GM19324 (cell line): ENCODE data around the gene TRIO.
A peak's percentile ranks its signal among the peaks of the same experiment; 100 is the strongest.

Experiments
- ATAC-seq: cut with Tn5 transposase; IDR thresholded peaks from one replicate; pipeline ENCODE4 v1.9.1; 2021; ENCODE audit warnings: mild to moderate bottlenecking, moderate library complexity; ENCODE audit not compliant: unreplicated experiment, low FRiP score

The TRIO gene

DNA sequence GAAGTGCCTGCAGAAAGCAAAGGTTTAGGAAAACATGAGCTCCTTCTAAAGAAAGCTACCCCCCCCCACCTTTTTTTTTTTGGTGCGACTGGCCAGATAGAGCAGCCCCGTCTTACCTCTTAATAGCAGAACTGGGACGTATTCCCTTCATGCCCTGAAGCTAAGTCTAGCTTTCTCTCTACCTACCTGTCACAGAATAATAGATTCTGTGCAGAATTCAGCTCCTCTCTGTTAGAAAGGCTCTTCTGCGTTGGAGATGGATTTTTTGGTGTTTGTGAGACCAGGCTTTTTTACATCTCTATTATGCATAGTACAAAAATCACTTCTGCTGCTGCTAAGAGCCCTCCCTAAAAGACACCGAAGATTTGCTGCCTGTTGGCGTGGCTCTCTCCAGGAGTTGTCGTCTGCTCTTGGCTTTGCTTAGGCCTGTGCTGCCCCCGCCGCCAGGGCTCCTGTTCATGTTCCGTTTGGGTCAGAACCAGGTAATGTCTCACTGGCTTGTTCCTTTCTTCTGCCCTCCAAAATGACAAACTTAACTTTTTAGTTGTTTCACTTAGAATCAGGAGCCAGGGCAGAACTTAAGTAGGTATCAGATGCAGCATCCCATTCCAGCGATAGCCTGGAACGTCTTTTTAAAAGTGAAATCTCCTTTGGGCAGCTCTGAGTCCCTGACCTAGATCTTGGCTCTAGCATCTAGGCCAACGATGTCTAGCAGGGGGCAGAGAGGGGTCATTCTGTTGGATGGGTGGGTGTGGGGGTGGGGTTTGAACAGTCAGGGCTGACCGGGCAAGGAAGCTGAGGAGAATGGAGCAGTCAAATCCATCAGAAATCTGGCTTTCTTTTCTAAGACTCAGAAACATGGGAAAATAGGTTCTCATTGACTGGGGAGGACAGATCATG is 2.5 kb downstream of the TRIO start:
- ATAC-seq = no peak

DNA sequence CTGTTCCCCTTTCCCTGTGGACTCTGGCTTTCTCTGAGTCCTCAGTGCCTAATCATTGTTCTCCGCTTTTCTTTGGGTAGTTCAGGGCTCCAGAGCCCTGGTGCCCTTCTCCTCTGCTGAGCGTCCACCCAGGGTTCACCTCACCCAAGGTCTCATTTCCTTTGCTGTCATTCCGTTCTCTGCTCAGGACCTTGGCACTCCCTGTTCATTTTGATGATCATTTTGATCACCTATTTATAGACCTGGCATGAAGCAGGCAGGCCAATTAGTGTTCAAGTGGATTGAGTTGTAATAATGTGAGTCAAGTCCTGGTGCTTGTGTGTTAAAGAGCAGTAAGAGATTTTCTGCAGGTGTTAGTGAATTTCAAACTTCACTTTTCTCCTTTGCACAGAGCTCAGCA is 3.6 kb downstream of the TRIO start:
- no peak for ATAC-seq

DNA sequence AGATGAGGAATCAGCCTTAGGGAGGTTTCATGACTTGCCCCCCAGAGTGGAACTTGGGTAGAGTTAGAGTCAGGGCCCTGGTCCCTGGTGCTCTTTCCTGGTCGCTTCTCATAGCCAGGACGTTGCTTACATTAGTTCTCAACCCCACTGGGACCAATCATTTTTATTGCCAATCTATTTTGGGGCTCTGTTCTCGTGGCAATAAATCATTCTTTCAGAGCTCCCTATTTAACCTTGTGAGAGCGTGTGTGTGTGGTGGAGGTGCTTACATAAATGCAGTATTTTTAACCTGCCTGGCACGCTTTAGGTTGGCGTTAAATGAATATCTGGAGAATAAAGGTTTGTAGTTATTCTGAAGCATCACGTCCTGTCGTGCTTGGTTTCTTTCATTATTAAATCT is 4.1 kb downstream of the TRIO start:
- ATAC-seq = no peak

DNA sequence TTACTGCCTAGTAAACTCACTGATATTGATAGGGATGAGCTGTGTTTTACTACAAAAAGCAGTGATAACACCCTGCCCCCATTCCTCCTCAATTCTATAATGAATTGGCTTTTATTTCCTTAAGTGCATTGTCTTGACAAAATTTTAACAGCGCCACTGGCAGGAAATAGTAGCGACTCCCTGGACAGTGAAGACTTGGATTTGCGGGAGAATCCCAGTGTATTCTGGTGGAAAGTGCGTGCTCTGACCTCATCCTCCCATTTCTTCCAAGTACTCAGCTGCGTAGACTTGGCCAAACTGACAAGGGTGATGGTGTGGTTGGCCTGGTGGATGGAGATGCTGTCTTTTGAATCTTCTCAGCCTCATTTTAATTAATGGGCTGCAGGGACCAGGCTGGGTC is 5.3 kb downstream of the TRIO start:
- no peak for ATAC-seq

DNA sequence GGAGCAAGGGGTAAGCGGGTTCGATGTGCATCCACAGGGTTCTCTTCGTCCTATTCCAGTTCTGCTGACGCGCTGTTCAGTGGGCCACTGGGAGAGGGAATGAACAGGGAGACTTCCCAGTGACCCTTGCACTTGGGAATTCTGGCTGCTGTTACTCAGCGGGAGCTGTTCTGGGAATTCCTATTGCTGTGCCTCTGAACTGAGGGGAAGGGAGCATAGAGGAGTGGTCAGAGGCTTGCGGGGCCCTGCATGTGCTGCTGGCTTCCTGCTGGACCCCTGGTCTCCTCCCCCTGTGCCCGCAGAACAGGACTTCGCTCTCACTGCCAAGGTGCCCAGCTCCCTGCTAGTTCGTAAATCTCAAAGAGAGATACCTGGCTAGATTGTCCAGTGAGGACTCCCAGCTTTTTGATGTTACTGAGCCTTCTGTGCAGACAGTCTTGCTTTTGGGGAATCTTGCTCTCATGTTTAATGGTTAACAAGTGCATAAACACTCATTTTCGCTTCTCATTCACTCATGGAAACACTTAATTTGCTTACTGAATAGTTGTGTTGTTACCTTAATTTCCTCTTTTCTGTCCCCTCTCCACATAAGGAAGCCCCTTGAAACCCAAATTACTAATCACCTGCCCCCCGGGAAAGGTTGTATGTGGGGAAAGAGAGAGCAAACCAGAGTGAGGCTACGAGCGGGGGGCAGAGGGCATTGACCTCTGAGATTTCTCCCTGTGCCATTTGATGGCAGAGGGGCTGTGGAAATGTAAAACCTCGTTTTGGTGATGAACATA is 5.9 kb downstream of the TRIO start:
- ATAC-seq = no peak

DNA sequence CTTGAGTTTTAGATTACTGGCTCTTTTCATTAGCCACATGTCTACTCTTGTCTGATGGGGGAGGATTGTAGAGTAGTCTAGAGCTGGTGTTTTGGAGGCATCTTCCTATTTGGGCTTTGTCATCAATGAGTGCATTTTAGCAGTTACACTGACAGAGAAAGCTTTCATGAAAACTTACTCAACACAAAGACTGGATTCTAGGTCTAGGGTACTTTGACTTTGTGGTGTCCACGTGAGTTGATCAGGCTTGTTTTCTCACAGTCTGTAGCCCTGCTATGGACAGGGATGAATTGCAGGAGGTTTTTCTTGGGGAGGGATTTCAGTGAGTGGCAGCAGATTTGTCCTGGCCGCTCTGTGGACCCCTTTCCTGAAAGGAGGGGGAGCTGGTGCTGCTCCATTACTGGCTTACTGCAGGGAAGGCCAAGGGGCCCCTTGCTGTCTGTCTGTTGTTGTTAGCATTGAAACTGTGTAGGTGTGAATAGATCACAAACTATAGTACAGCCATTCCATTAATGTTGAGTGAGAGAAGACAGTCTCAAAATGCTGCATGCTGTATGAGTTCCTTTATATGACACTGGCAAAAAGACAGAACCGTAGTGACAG is 6.6 kb downstream of the TRIO start:
- no peak for ATAC-seq

DNA sequence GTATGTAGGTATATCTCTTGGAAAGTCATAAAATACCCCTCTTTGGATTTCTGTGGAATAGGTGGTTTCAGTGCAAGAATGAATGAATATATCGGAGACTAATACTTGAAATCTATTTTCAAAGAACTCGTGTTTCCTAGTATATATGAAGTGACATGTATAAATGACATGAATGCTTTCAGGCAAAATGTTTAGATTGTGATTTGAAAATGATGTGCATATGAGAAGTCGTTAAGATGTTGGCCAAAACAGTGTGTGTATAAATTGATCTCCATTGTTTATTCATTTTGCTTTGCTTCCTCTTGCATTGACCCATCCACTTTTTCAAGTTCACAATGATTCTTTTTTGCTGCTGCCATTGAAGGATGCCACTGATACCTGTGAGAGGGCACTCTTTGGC is 8.3 kb downstream of the TRIO start:
- ATAC-seq = no peak

DNA sequence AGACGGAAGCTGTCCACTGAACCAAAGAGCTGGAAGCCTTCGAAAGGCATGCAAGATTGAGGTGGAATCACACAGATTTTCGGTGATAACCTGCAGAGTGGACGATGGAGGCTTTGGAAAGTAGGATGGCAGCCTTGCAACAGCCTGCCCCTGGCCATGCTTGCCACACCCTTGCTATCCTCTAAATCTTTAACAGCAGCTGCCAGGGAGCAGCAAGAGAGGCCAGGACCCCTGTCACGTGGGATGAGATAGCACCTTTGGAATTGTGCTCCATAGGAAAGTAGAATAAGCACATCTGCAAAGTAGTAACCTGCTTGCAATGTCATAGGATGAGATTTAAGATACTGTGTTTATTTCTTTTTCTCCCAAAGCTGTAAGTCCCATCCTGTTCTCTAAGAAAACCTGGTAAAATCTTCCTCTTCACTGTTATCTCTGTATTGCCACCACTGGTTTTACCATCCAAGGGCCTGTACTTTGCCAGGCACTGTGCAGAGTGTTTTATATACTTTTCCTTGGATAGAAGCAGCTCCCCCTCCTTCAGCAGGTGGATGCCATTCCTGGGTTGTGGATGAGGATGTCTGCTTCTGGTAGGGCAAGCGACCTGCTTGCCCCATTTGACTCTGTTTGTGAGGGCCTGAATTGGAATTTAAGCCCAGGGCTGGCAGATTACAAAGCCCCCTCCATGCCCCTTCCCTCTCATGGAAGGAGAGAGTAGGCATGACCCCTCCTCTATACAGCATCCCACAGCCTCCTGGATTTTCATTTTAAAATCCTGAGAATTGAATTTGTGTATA is 10.1 kb downstream of the TRIO start:
- ATAC-seq = no peak

DNA sequence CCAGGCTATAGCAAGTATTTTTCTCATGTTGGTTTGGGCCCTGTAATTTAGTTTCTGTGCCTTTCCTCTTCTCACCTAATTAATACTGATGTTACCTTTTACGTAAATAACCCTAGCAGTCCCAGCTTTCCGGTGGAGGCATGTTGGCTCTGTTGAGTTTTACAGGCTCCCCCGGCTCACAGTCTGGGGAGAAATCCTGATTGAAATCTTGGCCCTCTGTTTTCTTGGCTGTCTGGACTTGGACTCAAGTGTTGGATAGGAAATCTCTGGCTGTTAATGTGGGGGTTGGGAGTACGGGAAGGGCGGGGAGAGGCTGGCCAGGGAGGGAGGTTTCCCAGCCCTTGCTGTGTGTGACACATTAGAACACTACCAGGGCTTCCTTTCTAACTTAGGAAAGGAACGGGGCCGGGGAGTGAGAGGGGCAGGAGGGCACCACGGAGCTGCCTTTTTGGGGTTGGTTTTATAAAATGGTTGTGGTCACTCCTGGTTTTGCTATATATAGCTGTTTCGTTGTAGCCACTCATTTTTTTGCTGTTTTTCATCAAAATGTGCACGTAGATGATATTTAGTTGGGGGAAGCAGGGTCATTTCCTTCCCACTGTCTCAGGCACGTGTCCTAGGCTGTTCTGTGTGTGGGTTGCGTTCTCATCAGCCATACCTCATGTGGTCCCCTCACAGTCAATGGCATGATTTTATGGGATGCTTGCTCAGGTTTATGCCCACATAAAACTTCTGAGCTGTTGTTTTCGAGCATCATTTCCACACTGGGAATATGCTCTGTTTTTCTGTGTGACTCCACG is 11.0 kb downstream of the TRIO start:
- peak; percentile 46 for ATAC-seq

DNA sequence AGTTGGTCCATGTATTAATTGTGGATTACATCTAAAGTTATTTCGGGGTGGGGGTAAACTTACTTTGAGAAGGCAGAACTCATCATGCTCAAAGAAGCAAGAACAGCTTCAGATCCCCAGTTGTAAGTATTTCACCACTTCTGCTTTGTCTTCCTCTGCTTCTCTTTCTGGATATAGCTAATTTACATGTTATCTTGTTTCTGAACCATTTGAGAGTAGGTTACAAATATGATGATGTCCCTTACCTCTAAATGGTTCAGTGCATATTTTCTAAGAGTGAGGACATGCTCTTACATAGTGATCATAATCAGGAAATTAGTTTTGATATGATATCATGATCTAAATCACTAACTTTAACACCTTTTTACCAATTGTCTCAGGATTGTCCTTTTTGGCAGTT is 11.9 kb downstream of the TRIO start:
- ATAC-seq = peak; percentile 61

DNA sequence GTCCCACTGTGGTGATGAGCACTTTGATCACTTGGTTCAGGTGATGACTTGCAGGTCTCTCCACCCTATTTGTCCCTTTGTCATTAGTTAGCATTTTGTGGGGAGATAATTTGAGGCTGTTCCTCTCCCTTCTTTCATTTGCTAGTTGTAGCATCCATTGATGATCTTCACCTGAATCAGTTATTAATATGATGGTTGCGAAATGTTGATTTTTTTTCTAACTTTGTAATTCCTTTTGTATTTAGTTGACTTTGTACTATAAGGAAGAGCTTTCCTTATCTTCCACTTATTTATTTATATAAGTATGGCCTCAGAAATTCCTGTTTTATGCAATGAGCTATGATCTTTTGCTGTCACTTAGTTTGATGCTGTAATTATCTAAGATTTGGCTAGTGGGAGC is 12.6 kb downstream of the TRIO start:
- ATAC-seq = no peak

DNA sequence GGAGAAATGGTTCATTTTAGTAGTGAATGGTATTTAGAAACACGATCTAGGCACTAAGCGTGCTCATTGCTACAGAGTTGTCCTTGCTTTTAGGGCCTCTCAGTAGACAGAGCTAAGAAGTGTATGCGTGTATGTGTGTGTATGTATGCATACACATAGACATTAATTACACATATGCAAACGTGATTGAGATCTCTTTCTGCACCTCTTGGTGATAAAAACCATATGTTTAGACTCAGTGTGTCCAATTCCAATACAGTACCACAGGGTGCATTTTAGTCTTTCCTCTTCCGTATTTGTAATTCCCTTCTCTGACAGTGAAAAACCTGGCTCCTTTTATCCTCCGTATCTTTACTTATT is 13.1 kb downstream of the TRIO start:
- ATAC-seq = no peak

DNA sequence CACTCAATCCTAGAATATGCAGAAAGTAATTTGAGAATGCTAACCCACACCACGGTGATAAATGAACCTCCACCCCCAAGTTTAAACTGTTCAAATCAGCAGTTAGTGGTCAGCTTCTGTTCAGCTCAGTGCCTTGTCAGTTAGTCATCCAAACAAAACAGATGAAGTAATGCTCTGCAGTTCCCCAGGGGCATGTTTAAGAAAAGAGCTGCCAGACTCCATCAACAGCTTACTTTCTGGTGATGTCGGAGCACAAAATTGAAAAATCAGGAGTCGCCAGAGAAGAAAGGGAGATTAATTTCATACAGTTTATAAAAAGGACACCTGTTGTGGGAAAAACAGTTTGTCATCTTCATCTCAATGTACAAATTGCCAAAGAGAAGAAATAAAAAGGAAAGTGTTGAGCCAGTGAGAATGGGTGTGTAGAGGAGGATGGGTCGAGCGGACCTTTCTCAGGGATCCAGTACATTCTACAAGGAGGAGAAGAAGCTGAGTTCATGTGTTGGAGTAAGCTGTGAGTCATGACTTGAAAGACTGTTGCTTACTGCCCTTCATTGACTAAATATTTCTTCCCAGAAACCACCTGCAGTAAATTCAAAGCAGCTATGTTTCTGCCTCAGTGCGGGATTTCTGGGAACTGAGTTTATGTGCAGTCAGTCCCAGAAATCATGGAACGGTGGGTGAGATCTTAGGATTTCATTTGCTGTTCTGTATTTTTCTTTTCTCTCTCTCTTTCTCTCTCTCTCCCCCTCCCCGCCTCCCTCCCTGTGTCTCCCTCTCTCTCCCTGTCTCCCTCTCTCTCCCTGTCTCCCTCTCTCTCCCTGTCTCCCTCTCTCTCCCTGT is 13.7 kb downstream of the TRIO start:
- ATAC-seq = no peak

DNA sequence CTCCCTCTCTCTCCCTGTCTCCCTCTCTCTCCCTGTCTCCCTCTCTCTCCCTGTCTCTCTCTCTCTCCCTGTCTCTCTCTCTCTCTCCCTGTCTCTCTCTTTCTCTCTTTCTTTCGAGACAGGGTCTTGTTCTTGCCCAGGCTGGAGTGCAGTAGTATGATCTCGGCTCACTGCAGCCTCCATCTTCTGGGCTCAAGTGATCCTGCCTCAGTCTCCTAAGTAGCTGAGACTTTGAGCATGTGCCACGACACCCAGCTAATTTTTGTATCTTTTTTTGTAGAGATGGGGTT is 14.3 kb downstream of the TRIO start:
- ATAC-seq = no peak

DNA sequence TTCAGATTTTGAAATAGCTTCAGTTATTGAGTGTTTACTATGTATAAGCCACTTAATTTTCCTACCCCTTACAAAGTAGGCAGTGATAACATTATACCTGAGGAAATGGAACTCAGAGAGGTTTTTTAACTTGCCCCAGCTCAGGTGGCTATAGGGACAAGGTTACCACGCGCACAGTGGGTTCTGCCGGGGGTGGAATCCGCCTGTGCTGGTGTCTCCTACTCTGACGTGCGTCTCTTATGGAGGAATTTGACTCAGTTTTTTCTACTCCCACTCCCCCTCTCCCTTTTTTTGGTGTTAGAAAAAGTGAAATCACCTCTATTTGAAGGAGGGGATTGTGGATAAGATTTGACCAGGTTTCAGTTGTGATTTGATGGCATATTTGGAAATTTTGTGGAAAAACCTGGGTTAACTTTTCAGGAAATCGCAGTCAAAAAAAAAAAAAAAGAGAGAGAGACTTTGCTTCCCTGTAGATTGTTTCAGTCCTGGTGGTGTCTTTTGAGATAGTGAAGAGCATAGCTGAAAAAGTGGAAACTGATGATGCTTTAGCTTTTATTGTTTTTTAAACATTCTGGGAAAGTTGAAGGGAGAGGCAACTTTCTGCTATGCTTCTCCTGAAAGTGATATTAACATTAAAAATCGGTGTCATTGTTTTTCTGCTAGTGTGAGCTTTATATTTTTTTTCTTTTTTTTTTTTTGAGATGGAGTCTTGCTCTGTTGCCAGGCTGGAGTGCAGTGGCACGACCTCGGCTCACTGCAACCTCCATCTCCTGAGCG is 15.9 kb downstream of the TRIO start:
- ATAC-seq = no peak

DNA sequence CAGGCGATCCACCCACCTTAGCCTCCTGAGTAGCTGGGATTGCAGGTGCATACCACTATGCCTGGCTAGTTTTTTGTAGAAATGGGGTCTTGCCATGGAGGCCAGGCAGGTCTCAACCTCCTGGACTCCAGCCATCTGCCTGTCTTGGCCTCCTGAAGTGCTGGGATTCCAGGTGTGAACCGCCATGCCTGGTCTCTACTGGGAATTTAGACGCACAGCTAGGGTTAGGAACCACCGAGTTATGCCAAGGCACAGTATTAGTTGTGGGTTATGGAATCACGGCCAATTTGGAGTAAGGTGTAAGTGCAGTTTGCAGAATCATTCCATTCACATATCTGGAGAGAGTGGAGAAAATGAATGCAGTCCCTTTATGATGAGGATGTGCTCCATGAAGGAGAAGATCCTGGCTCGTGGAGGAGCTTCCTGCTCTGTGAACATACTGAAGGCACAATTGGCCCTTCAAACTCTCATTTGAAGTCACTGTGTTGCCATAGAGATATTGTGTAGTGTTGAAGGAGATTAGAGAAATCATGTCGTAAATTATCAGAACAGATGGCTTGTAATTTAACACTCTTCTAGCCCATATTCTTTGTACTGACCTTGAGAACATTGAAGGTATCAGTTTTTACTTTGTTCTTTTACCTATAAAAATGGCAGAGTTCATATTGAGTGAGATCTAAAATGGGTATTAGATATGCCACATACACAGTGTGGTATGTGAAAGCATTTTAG is 18.8 kb downstream of the TRIO start:
- no peak for ATAC-seq

DNA sequence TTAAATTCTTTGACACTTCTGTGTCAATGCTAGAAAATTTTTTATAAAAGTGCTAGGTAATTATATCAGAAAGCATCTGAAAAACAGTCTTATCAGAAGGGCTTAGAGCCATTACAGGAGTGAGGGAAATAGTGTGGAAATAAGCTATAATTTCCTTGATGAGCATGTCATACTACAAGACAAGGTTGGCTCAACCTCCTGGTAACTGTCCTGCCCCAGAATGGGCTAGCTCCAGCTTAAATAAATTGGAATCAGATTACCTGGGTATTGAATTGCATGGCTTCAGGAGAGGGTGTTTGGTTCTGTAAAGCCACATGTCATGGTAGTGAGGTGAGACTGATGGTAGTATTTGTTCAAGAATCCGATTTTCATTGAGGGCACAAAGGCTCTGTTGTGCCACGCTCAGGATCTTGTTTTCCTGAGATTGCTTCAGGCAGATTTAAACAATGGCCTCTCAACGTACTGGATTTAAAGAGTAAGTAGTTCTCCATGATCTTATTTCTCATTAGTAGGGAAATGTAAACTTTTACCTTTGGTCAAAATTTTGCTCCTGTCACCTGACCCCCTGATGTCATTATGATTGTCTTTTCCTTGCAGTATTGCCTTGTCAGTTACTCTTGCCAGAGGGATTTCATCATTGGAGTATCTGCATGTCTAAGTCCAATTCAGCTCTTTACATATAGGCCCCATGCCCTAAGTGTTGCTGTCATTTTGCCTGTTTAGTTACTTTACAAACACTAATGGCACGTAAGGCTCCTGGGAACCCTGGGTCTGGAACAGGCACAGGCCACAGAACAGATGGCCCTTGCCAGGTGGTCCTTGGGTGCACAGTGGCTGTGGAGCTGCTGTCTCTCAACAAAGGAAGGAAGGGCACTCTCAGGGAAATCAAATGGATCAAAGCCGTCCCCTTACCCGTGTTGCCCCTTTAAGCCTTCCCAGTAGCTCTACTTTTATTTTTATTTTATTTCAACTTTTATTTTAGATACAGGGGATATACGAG is 21.3 kb downstream of the TRIO start:
- ATAC-seq = no peak
